GM12891 (cell line): ENCODE data around the gene BBC3.

Source experiments
- DNase-seq: peaks from one replicate; pipeline ENCODE4 v3.0.0; 2011; ENCODE audit warnings: low spot score; ENCODE audit not compliant: insufficient read length
- FAIRE-seq: peaks from 2 replicates; lab custom pipeline; 2011; peaks lifted over from hg19 to GRCh38; lab: Jason Lieb, UNC
- PAX5 ChIP-seq: IDR thresholded peaks from 2 replicates; pipeline ENCODE4 v1.6.1; 2011; ENCODE audit warnings: low read length, moderate library complexity, mild to moderate bottlenecking; ENCODE audit not compliant: insufficient read depth, severe bottlenecking
- POLR2A ChIP-seq: IDR thresholded peaks from 2 replicates; pipeline ENCODE4 v1.6.1; 2011; ENCODE audit warnings: low read depth, low read length, control low read depth
- POLR2AphosphoS5 ChIP-seq: IDR thresholded peaks from 2 replicates; pipeline ENCODE4 v1.6.1; 2011; ENCODE audit warnings: low read depth, low read length, control low read depth
- POU2F2 ChIP-seq: IDR thresholded peaks from 2 replicates; pipeline ENCODE4 v1.6.1; 2011; ENCODE audit warnings: low read depth, mild to moderate bottlenecking, control low read depth, low read length, moderate library complexity
- SPI1 ChIP-seq: IDR thresholded peaks from 2 replicates; pipeline ENCODE4 v1.6.1; 2011; ENCODE audit warnings: low read depth, low read length, control low read depth
- TAF1 ChIP-seq: IDR thresholded peaks from 2 replicates; pipeline ENCODE4 v1.6.1; 2011; ENCODE audit warnings: low read depth, low read length, control low read depth

BBC3 gene

GRCh38 chr19:47236072-47236675 lies 5.2 kb upstream of the BBC3 start:
- TF ChIP-seq TAF1 (no peak), SPI1 (no peak), POLR2A (no peak), PAX5 (no peak), POLR2AphosphoS5 (no peak), POU2F2 (no peak)
- no peak for DNase-seq
- FAIRE-seq = no peak

- FAIRE-seq (peak; percentile 71), DNase-seq (no peak)
- TF ChIP-seq POLR2A = peak; percentile 16; the same call in 1 of the 2 replicates
- TF ChIP-seq TAF1 = no peak; the same call in 1 of the 2 replicates
- no peak for TF ChIP-seq POLR2AphosphoS5
- no peak for TF ChIP-seq PAX5
- no peak for TF ChIP-seq SPI1
- TF ChIP-seq POU2F2 = 0 out of 2 replicates have a peak, but pooled peaks have one; percentile 48
Measured at GRCh38 chr19:47232422-47233211, 1.6 kb upstream of the BBC3 start.

DNA sequence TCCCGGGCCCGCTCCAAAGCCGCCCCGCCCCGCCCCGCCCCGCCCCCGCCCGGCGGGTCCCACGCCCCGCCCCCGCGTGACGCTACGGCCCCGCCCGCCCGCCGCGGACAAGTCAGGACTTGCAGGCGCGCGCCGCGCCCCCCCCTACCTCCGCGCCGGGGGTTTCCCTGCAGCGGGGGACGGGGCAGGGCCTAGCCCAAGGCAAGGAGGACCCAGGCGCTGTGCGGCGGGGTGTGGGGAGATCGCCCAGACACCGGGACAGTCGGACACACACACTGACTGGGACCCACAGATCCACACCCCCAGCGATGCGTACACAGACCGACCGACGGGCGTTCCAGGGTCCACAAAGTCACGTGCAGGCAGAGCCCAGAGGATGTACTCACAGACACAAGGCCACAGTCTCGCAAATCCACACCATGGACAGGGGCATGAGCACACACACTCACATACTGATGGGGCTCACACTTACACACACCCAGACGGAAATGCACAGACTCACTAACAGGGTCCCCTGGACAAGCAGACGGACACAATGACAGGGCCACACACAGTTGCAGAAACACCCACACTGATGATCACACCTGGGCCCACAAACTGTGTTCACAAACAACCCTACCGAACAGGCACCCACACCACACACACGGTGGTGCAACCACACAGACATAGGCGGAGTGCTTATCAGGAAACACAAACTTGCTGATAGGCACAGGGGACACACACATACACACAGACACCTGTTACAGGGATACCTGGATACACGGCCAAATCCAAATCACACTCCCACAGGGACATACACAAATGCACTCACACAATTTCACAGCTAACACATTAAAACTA lies 436 bp upstream of the BBC3 start:
- peak; percentile 76 for DNase-seq
- peak; percentile 85 for FAIRE-seq

DNA sequence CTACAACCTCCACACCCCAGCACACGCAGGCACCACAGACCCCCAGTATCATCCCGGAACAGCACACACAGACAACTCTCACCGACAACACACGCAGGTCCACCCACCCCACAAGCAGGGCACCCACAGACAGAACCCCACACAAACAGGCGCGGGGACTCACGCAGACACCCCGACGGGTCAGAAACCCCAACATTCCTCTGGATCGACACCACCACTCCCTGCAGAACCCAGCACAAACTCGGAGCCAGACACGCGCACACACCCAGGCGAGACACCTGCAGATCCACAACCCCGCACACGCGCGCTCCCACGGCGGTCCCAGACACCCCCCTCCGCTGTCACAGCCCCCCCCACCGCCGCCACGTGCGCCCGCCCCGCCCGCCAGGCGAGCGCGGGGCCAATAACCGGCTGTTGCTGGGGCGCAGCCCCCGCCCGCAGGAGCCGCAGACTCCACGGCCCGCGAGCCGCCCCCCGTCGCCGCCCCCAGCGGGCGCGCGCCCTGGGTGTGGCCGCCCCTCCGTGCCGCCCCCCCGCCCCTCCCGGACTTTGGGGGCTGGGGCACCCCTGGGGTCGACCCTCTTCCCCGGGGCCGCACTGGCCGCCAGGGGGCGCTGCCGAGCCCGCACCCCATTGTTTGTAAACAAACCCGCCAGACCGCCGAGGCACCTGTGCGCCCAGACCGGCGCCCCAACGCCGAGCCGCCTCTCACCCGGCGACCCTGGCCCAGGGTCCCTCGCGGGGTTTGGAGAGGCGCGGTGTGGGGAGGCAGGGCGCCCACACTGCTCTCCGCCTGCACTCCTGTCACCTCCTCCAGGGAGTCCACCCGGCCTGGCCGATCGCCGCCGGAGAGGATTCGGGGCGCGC lies 712 bp downstream of the BBC3 start:
- DNase-seq (peak; percentile 63), FAIRE-seq (peak; percentile 28)
- TF ChIP-seq PAX5 = no peak
- no peak for TF ChIP-seq TAF1
- TF ChIP-seq POLR2A = no peak
- no peak for TF ChIP-seq POU2F2
- TF ChIP-seq SPI1 = no peak
- no peak; the same call in 1 of the 2 replicates for TF ChIP-seq POLR2AphosphoS5

More for the DNA sequence above, 436 bp upstream of the BBC3 start:
- TF ChIP-seq TAF1 (peak; percentile 56; the same call in 1 of the 2 replicates), POLR2A (peak; percentile 84), SPI1 (no peak), POLR2AphosphoS5 (peak; percentile 71), PAX5 (peak; percentile 35), POU2F2 (no peak)

DNA sequence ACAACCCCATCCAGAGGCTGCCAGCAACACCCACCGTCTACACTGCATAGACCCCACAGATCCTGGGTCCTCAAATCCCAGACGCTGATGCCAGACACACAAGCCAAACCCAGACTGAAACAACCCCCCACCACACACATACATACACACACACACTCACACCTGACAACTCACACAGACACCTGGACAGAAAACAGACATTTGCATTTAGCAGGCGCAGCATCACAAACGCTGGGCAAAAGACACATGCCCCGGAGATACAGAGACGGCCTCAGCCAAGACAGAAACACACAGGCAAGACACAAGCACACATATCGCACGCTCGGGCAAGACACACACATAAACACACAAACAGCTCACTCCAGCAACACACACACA lies 1.3 kb downstream of the BBC3 start:
- FAIRE-seq (no peak), DNase-seq (no peak)
- TF ChIP-seq POLR2AphosphoS5 (no peak), POU2F2 (no peak)

DNA sequence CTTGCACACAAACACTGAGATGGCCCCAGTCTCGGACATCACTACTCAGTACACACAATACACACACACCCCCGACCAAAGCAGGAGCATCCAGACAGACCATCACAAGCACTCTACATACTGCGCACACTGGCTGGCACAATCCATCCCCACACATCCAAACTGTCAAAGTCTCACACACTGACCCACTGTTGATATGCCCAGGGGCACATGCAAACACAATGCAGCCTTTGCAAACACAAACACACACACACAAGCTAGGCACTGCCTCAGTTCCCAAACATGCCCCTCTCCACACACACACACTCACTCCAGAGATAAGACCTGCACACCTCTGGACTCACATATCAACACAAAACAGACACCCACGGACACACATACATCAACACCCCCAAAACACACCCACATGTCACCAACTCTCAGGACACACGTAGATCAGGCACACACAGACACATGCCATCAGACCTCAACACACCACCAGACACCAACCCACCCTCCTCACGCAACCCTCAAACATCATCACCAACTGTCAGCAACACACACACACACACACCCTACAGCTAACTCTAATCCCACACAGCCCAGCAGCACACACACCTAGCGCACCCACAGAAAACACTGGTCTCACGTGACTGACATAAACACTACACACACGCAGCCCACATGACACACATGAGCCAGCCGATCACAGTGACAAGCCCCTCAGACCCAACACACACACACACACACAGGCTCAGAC lies 1.9 kb downstream of the BBC3 start:
- DNase-seq (no peak), FAIRE-seq (peak; percentile 83)
- TF ChIP-seq SPI1 (no peak), POU2F2 (no peak), TAF1 (no peak), POLR2AphosphoS5 (no peak), PAX5 (no peak), POLR2A (no peak)

DNA sequence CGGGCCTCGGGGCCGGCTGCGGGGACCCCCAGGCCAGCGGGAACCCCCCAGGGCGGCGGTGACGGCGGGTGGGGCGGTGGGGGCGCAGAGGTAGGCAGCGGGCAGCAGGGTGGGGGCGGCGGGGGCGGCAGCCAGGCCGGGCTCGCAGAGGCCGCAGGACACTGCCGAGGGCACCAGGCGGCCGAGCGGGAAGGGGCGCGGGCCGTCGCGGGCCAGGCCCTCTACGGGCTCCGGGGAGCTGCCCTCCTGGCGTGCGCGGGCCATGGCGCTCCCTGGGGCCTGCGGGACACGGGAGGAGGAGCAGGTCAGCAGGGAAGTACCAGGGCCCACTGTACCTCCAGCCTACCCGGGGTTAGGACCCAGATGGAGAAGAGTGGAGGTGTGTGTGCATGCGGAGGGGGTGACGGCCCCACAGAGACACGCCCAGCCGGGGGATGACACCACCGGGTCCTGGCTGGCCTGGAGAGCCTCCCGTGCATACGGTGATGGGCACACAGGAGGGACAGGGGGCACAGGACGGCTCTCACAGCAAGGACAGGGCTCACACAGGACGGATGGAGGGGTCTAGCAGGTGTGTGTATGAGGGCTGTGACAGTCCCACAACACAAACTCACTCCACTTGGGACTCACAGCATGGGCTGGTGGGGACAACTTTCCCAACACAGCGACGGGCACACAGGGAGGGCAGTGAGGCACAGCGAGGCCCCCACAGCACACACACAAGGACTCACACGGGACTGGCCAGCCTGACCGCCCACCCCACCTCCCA lies 2.6 kb downstream of the BBC3 start:
- DNase-seq (no peak), FAIRE-seq (peak; percentile 45)
- TF ChIP-seq PAX5 (no peak), POLR2A (no peak), POLR2AphosphoS5 (peak; percentile 44; the same call in 1 of the 2 replicates), POU2F2 (no peak)

DNA sequence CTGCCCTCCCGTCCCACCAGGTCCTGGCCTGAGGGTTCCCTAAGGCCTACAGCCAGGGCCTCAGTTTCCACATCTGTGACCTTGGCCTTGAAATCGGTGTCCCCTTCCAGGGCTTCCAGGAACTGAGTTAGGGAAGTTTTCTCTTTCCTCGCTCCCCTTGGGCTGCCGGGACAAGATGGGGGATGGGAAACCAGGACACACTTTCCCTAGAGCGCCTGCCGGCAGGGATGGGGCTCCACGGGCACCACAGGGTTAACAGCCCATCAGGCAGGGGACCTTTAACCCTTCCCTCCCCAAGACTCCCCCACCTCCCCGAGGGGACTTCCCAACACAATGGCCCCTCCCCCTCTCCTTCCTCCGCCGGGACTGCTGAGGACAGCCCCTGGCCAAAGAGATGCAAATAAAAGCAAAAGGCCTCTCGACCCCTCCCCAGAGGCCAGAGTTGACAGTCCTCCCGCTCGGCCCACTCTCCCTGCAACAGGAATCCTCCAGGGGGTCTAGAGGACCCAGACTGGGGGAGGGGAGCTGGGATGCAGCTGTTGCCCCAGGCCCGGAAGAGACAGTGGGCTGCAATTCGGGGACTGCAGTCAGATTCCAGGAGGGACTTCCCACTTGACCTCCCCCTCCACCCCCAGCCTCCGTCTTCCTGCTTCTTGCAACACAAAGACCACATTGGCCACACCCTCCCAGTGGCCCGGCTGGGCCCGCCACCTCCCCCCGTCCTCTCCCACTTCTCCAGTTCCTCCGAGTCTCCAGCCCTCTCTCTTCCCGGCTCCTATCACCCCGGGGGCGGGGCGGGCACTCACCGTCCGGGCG lies 3.4 kb downstream of the BBC3 start:
- DNase-seq = no peak
- peak; percentile 47 for FAIRE-seq
- 0 out of 2 replicates have a peak, but pooled peaks have one; percentile 4 for TF ChIP-seq SPI1
- no peak for TF ChIP-seq PAX5
- 0 out of 2 replicates have a peak, but pooled peaks have one; percentile 27 for TF ChIP-seq POLR2AphosphoS5
- TF ChIP-seq POU2F2 = peak; percentile 42; the same call in 1 of the 2 replicates
- peak; percentile 50; the same call in 1 of the 2 replicates for TF ChIP-seq TAF1
- TF ChIP-seq POLR2A = no peak; the same call in 1 of the 2 replicates
